Measurements from ENCODE around the gene BCORL1. TPM values are rescaled to one million over a fixed set of nuclear protein-coding genes. Genes with fewer than 3 reads are reported as not detected.

The BCORL1 gene
- total RNA-seq, 2 donors from 2014 or later = 4.4 to 25.2 TPM

GRCh38 chrX:129987871-129988270, 5.4 kb downstream of the BCORL1 start:
- Histone ChIP-seq H3K27ac (no peak overlapping the region), H3K4me3 (no peak overlapping the region), H3K9me3 (no peaks in the 10 kb centered on the region), H3K36me3 (no peaks in the 10 kb centered on the region), H3K27me3 (replicated peaks; ENCODE audit: insufficient read depth) (no peaks in the 10 kb centered on the region), H3K4me1 (replicated peaks) (no peaks in the 10 kb centered on the region)
- intact Hi-C loops (cut with DNase I) = loop anchor here (10.0 kb wide), 1 partner anchor 67 kb away; no protein-coding TSS in a partner anchor
- 70% methylated on average over 3 of the region's 3 CpGs for WGBS
- TF ChIP-seq POLR2A (IDR thresholded peaks at IDR 0.05) = no peak
- no peak for TF ChIP-seq CTCF (IDR thresholded peaks at IDR 0.05)
- TF ChIP-seq POLR2AphosphoS5 (IDR thresholded peaks at IDR 0.05) = no peak
- no peak for DNase-seq (ENCODE audit: low spot score)

- intact Hi-C loops (cut with DNase I) = no loop called here
- 79% methylated on average over 3 of the region's 5 CpGs for WGBS
- TF ChIP-seq CTCF (IDR thresholded peaks at IDR 0.05) (no peak), POLR2A (IDR thresholded peaks at IDR 0.05) (no peak), POLR2AphosphoS5 (IDR thresholded peaks at IDR 0.05) (no peak)
- Histone ChIP-seq H3K27ac (no peak overlapping the region), H3K4me3 (no peak overlapping the region), H3K36me3 (no peaks in the 10 kb centered on the region), H3K4me1 (replicated peaks) (no peaks in the 10 kb centered on the region), H3K9me3 (no peaks in the 10 kb centered on the region), H3K27me3 (replicated peaks; ENCODE audit: insufficient read depth) (no peaks in the 10 kb centered on the region)
- no peak for DNase-seq (ENCODE audit: low spot score)
These were observed 9.7 kb downstream of the BCORL1 start for GRCh38 chrX:129992181-129992580.

- intact Hi-C loops (cut with DNase I) = no loop called here
- H3K4me3 ChIP-seq = no peak overlapping the region
- H3K27me3 ChIP-seq (replicated peaks; ENCODE audit: insufficient read depth) = no peaks in the 10 kb centered on the region
- no peaks in the 10 kb centered on the region for H3K9me3 ChIP-seq
- H3K27ac ChIP-seq = no peak overlapping the region
- no peaks in the 10 kb centered on the region for H3K36me3 ChIP-seq
- 72% methylated on average over 4 of the region's 4 CpGs for WGBS
- no peaks in the 10 kb centered on the region for H3K4me1 ChIP-seq (replicated peaks)
- no peak for TF ChIP-seq POLR2AphosphoS5 (IDR thresholded peaks at IDR 0.05)
- TF ChIP-seq CTCF (IDR thresholded peaks at IDR 0.05) = no peak
- TF ChIP-seq POLR2A (IDR thresholded peaks at IDR 0.05) = no peak
- no peak for DNase-seq (ENCODE audit: low spot score)
These were observed 13.7 kb downstream of the BCORL1 start for GRCh38 chrX:129996120-129996519.

- Histone ChIP-seq H3K4me3 (no peak overlapping the region), H3K9me3 (no peaks in the 10 kb centered on the region), H3K27ac (no peak overlapping the region), H3K36me3 (no peaks in the 10 kb centered on the region), H3K4me1 (replicated peaks) (no peaks in the 10 kb centered on the region), H3K27me3 (replicated peaks; ENCODE audit: insufficient read depth) (no peaks in the 10 kb centered on the region)
- WGBS = 83% methylated on average over 5 of the region's 5 CpGs
- no peak for DNase-seq (ENCODE audit: low spot score)
- intact Hi-C loops (cut with DNase I) = no loop called here
- TF ChIP-seq CTCF (IDR thresholded peaks at IDR 0.05) = no peak
- no peak for TF ChIP-seq POLR2AphosphoS5 (IDR thresholded peaks at IDR 0.05)
These were observed 14.7 kb downstream of the BCORL1 start for GRCh38 chrX:129997086-129997485.

GRCh38 chrX:129998021-129998420, 15.6 kb downstream of the BCORL1 start:
- DNase-seq (ENCODE audit: low spot score) = no peak

More at GRCh38 chrX:129998021-129998420, 15.6 kb downstream of the BCORL1 start:
- TF ChIP-seq POLR2A (IDR thresholded peaks at IDR 0.05) (no peak), CTCF (IDR thresholded peaks at IDR 0.05) (no peak), POLR2AphosphoS5 (IDR thresholded peaks at IDR 0.05) (no peak)
- no peaks in the 10 kb centered on the region for H3K27me3 ChIP-seq (replicated peaks; ENCODE audit: insufficient read depth)
- H3K4me3 ChIP-seq = no peak overlapping the region
- H3K4me1 ChIP-seq (replicated peaks) = no peaks in the 10 kb centered on the region
- no peak overlapping the region for H3K27ac ChIP-seq
- H3K9me3 ChIP-seq = no peaks in the 10 kb centered on the region
- WGBS = 79% methylated on average over 3 of the region's 3 CpGs
- no peaks in the 10 kb centered on the region for H3K36me3 ChIP-seq
- intact Hi-C loops (cut with DNase I) = no loop called here
